ENCODE measurements around the gene TRMT6.

GRCh38 chr20:5935384-5935783 is 14.9 kb downstream of the TRMT6 start:
- TF ChIP-seq CTCF (conservative IDR thresholded peaks at IDR 0.05; ENCODE audit: low read length) (no peak), EZH2phosphoT487 (IDR thresholded peaks at IDR 0.05; ENCODE audit: borderline replicate concordance, low read depth, low read length) (no peak)

Data from OCI-LY7 (cell line).